GM19035 (cell line): Measurements from ENCODE around the gene AQP12A.
"Not testable (repeated sequence)": the region's sequence is repeated elsewhere in the genome, so short reads cannot be mapped to it uniquely, and the experiment has no call there.

Experiments used
- ATAC-seq: cut with Tn5 transposase; IDR thresholded peaks from one replicate; pipeline ENCODE4 v1.9.1; 2021; ENCODE audit not compliant: unreplicated experiment

The AQP12A gene

GRCh38 chr2:240686460-240686859 lies 5.2 kb upstream of the AQP12A start:
- no peak for ATAC-seq

DNA sequence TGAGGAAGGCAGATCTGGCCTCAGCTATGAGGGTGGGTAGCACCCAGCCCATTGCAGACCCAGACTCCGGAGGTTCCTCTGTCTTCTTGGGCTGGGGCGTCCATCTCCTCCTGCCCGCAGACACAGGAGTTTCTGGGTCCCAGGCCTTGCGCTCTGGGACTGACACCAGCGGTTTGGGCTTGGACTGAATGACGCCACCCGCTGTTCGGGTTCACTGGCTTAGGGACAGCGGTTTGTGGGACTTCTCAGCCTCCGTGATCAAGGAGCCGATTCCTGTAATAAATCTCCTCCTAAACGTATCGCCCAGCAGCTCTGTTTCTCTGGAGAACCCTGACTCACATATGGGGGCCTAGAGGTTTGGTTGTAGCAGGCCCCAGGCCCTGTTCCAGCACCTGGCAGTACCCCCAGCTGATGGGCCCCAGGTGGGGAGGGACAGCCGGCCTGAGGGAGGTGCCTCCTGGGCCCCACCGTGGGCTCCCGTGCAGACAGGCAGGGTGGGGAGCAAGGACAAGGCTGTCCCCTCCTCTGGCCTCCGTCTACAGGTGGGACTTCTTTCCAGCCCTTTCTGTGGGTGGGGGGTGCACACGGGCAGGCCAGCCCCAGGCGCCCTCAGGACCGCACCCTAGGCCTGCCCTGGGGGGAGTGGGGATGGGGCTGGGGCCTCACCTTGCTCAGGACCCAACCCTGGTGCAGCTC lies 4.5 kb upstream of the AQP12A start:
- ATAC-seq, result no peak

DNA sequence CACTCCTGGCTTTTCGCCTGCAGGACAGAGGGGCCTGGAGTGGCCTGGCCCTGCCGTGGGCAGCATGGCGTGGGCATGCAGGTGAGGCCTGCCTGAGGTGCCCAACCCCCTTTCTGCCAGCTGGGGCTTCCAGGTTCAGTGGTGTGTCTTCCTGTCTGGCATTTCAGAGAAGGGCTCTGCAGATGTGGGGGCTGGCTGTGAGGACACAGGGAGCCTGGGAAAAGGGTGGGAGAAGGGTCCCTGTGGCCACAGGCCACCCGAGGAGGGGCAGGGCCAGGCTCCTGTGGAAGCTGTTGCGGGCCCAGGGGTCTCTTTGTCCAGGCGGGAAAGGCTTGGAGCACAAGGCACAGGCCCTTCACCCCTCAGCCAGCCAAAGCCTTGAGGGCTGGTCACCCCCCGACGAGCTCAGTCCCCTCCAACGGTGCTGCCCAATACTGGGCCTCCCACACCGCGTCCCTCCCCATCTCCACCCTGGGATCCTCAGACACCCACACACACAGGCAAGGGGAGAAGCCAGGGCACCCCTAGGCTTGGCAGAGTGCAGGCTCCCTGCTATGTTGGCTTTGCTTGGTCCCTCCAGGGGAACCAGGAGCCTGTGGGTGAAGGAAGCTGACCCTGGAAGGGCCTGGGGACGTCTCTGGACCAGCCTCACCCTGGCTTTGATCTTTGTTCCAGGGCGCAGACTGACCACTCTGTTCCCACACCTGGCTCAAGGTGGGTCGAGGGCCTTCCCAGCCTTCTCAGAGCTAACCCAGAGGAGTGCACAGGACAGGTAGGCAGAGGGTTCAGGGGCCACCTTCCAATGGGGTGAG lies 3.7 kb upstream of the AQP12A start:
- ATAC-seq, result no peak

- ATAC-seq, result no peak
Observed at GRCh38 chr2:240688553-240688919, 3.1 kb upstream of the AQP12A start.

GRCh38 chr2:240689975-240690374 lies 1.7 kb upstream of the AQP12A start:
- no peak for ATAC-seq

DNA sequence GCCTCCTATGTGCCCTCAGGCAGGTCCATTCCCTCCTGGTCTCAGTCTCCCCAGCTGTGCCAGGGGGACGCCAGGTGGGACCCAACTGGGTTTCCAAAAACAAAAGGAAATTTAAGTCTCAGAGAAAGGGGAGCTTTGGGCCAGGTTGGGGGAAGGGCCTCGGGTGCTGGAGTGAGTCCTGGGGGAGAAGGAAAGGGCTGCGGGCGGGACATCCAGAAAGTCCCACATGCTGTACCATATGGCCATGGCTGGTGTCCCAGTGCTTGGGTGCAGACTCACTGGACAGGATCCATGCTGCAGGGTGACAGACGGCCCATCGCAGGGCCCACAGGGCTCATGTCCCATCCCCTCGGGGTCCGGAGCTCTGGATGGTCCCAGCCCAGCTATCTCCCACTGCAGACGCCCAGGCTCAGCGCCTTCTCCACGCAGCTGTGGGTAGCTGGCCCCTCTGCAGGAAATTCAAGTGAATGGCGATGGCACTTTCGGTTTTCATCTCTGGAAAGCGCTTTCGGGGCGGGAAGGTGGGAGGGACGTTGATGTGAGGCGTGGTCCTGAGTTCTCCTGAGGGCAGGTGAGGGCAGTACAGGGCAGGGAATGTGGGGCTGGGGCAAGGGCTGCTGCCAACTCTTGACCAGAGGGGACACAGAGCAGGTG lies 1.1 kb upstream of the AQP12A start:
- ATAC-seq, result not testable (repeated sequence)

GRCh38 chr2:240691075-240691427 lies 615 bp upstream of the AQP12A start:
- ATAC-seq, result not testable (repeated sequence)

- ATAC-seq, result not testable (repeated sequence)
Observed at GRCh38 chr2:240692583-240693561, 1.2 kb downstream of the AQP12A start.

GRCh38 chr2:240694304-240694703 lies 2.6 kb downstream of the AQP12A start:
- ATAC-seq, result not testable (repeated sequence)

- ATAC-seq, result not testable (repeated sequence)
Observed at GRCh38 chr2:240695593-240695992, 3.9 kb downstream of the AQP12A start.

DNA sequence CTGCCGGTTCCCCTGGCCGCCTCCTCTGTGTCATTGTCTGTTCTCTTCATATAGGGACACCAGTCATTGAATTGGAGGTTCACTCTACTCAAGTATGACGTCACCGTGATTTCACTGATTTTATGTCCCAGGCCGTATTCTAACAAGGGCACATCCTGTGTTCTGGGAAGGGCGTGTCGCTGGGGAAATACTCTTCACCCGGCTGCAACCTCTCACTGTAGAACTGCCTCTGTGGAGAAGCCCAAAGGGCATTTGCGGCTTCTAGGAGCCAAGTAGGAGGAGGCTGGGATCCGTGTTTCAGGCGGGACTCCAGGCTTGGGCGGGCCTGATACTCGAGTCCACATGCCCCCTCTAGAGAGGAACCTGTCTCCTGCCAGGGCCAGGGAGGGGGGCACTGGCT lies 4.8 kb downstream of the AQP12A start:
- not testable (repeated sequence) for ATAC-seq

GRCh38 chr2:240698852-240699561 lies 7.3 kb downstream of the AQP12A start:
- ATAC-seq, result not testable (repeated sequence)

- ATAC-seq, result not testable (repeated sequence)
Observed at GRCh38 chr2:240699835-240700234, 8.2 kb downstream of the AQP12A start.

- not testable (repeated sequence) for ATAC-seq
Observed at GRCh38 chr2:240700616-240701015, 8.9 kb downstream of the AQP12A start.

DNA sequence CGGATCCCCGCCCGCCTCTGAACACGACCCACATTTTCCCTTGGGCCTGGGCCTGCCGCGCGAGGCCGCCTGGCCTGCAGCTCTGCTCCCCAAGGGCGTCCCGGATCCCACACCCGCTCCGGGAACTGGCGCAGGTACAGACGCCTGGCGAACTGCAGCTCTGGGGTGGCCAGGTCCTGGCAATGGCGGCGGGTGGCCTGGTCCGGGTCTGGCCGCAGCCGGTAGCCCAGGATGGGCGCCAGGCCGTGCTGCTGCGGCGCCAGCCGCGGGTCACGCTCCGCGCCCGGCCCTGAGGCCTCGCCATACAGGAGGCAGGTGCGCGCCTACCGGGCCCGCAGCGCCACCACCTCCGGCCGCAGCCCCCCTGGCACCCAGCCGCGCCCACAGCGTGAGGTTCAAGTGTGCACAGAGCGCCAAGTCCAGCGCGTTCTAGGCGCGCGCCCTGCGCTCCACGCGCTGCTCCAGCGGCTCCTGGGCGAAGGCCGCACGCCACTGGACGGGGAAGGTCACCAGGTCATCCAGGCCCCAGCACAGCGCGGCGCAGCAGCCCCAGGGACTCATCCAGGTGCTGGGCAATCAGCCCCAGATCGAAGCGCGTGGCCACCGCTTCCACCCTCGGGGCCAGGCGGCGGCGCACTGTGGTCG lies 9.5 kb downstream of the AQP12A start:
- ATAC-seq, result no peak

DNA sequence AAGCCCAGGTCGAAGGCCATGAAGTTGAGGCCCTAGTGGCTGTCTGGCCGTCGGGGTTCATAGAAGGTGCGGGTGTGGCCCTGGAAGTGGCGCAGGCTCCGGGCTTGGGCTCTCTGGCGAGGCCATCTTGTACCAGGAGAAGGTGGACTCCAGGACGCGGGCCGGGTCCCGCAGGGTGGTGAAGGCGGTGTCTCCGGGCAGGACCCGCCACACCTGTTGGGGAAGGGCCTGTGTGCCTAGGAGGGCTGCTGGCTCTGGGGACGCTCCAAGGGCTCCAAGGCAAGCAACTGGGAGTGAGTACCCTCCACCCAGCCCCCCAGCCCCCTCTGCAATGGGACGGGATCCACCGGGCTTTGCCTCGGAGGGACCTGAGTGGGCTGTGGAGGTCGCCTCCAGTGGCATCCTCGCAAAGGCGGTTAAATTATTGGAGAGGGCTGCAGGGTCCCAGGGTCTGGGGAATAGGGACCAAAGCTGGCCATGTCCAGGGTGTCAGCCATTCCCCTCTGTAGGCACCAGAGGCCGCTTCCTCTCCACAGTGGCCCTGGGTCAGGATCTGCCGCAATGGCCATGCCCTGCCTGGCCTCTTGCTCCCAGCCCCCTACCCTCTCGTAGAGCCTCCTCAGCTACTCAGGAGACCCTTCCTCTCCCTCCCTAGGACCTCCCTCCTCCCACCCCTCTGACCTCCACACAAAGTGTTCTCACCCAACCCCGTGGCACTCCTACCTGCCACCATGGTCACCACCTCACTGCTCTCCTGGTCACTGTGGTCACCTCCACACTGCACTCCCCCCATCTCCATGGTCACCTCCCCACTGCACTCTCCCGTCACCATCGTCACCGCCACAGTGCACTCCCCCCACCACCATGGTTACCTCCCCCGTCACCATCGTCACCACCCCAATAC lies 10.3 kb downstream of the AQP12A start:
- no peak for ATAC-seq

DNA sequence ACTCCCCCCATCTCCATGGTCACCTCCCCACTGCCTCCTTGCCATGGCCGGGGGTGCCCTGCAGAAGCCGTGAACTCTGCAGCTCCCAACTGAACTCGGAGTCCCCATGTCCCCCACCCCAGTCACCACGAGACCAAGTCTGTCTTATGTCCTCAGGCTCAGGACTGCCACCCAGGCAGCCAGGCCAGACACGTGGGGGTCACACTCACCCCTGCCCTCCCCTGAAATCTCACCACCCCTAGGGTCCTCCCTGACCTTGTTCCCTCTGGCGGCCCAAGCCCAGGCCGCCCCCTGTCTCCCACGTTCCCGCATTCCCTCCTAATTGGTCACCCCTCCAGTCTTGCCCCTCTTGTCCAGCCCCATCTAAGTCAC lies 11.0 kb downstream of the AQP12A start:
- no peak for ATAC-seq

GRCh38 chr2:240703417-240704341 lies 12.0 kb downstream of the AQP12A start:
- no peak for ATAC-seq
